Measurements from ENCODE around the gene PPP1R12B. TPM values are rescaled to one million over a fixed set of nuclear protein-coding genes. Genes with fewer than 3 reads are reported as not detected.
A peak's percentile ranks its signal among the peaks of the same experiment; 100 is the strongest.
"Not testable (repeated sequence)": the region's sequence is repeated elsewhere in the genome, so short reads cannot be mapped to it uniquely, and the experiment has no call there.

Gene PPP1R12B
- total RNA-seq, 2 experiments from 2014 or later: 21.9 to 24.2 TPM

DNA sequence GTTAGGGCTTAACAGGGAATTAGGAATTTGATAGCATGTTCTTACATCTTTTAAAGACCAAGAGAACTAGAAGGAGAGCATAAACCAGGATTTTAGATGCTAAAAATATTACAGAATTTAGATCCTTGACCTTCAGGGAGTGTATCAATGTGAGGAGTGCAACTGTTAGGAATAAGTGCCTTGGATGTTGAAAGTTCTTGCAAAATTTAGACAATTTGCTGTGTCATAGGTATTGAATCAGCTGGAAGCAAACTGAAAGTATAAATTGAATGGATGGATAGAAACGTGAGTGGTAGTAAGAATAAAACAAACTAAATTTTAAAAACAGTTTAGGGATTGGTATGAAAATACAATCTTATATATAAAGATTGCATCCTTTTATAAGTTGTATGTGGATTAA, 27.7 kb downstream of the PPP1R12B start:
- no peak for DNase-seq
- H3K27me3 Mint-ChIP-seq (ENCODE audit: low read depth): no peaks in the 10 kb centered on the region
- H3K9me3 Mint-ChIP-seq (ENCODE audit: insufficient read depth): no peaks in the 10 kb centered on the region
- H3K4me3 Mint-ChIP-seq: no peak overlapping the region
- no peak for ATAC-seq
- H3K4me1 Mint-ChIP-seq (ENCODE audit: low read depth): peaks cover 13% of the 10 kb centered on the region
- H3K27ac Mint-ChIP-seq: no peak overlapping the region
- ChIA-PET CTCF (no interaction called here), POLR2A (no interaction called here)
- H3K36me3 Mint-ChIP-seq (ENCODE audit: low read depth): no peaks in the 10 kb centered on the region

DNA sequence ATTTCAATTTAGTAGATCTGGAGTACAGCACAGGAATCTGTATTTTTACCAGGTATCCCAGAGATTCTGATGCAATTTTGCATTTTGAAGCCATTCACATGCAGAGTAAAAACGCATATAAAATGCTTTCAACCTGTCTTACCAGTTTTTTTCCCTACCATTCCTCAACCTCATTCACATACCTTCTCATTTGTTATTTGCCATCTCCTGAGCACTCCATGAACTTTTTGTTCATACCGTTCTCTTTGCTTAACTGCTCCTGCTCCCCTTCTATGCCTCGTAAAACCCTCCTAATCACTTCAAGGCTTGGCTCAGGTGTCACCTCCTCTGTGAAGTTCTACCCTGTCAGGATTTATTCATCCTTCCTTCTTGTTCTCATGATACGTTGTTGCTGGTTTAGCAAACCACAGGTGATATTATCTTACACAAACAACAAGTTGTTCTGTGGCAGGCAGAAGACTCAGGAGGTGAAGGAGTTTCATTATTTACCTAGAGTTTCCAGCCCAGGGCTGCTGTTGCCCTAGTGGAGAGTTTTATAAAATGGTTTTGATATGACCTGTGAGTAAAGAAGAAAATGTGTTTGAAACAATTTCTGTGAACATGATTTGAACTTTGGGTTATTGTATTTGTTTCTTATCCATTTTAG, 31.5 kb downstream of the PPP1R12B start:
- POLR2A ChIA-PET; H3K4me3 Mint-ChIP-seq; H3K9me3 Mint-ChIP-seq (ENCODE audit: insufficient read depth); H3K27me3 Mint-ChIP-seq (ENCODE audit: low read depth); H3K27ac Mint-ChIP-seq; H3K36me3 Mint-ChIP-seq (ENCODE audit: low read depth); CTCF ChIA-PET: not testable (repeated sequence)
- peak; percentile 88 for ATAC-seq
- peaks cover 13% of the 10 kb centered on the region for H3K4me1 Mint-ChIP-seq (ENCODE audit: low read depth)
- peak; percentile 24 for DNase-seq

DNA sequence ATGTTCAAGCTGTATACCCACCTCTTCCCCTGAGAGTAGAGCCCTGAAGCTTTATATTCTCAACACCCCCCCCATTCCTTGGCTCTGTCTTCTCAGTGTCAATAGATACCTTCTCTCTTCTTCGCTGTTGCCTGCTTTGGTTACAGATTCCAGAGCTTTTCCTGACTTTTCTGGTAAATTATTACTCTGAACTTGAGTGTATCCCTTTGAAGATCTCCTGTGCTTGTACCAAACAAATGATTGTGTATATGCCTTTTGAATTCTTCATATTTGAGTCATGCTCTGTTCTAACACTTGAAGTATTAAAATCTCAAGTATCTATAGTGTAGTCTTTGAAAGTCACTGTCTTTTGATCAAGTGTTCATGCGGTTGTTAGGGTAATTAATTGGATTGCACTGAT, 32.0 kb downstream of the PPP1R12B start:
- POLR2A ChIA-PET; H3K36me3 Mint-ChIP-seq (ENCODE audit: low read depth); H3K9me3 Mint-ChIP-seq (ENCODE audit: insufficient read depth); H3K4me3 Mint-ChIP-seq; CTCF ChIA-PET; DNase-seq; H3K27ac Mint-ChIP-seq; H3K27me3 Mint-ChIP-seq (ENCODE audit: low read depth): not testable (repeated sequence)
- H3K4me1 Mint-ChIP-seq (ENCODE audit: low read depth): peaks cover 13% of the 10 kb centered on the region
- peak; percentile 23 for ATAC-seq

DNA sequence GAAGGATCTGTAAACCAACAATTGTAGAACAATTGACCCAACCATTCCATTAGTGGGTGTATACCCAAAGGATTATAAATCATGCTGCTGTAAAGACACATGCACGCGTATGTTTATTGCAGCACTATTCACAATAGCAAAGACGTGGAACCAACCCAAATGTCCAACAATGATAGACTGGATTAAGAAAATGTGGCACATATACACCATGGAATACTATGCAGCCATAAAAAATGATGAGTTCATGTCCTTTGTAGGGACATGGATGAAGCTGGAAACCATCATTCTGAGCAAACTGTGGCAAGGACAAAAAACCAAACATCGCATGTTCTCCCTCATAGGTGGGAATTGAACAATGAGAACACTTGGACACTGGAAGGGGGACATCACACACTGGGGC, 33.4 kb downstream of the PPP1R12B start:
- POLR2A ChIA-PET; ATAC-seq; H3K27me3 Mint-ChIP-seq (ENCODE audit: low read depth); CTCF ChIA-PET; DNase-seq; H3K4me3 Mint-ChIP-seq; H3K36me3 Mint-ChIP-seq (ENCODE audit: low read depth); H3K9me3 Mint-ChIP-seq (ENCODE audit: insufficient read depth); H3K27ac Mint-ChIP-seq: not testable (repeated sequence)
- H3K4me1 Mint-ChIP-seq (ENCODE audit: low read depth): peaks cover 13% of the 10 kb centered on the region

DNA sequence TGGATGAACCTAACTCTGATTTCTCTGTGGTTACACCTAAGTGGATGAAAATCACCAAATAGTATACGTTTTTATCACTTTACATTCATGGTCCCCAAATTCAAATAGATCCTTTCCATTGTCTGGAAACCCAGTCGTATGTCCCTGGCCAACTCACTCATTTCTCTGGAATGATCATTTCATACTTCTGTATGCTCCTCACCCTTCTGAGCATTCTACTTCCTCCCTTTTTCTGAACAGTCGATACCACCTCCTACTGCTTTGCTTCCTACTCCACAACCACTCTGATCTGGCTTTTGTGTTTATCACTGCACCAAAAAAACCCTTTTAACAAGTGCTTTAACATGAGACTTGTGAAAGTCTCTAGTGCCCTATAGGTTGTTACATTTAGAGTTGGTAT, 47.3 kb downstream of the PPP1R12B start:
- POLR2A ChIA-PET; H3K4me3 Mint-ChIP-seq; ATAC-seq; H3K36me3 Mint-ChIP-seq (ENCODE audit: low read depth); CTCF ChIA-PET; H3K27ac Mint-ChIP-seq; H3K27me3 Mint-ChIP-seq (ENCODE audit: low read depth); H3K9me3 Mint-ChIP-seq (ENCODE audit: insufficient read depth); DNase-seq; H3K4me1 Mint-ChIP-seq (ENCODE audit: low read depth): not testable (repeated sequence)

DNA sequence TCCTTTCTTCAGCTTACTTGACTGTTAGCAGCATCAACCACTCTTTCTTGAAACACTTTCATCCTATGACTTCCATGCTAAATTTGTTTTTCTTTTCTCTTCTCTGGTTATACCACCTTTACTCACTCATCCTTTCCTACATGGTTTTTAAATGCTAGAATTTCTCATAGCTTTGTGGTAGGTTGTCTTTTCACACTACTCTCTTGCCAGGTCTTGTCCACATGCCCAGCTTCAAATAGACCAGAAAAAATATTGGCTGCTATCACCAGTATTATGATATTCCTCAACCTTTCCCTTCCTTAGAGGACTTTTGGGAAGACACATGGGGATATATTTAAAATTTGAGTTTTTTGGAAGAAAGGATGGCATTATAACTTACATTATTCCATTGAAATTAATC, 48.8 kb downstream of the PPP1R12B start:
- H3K9me3 Mint-ChIP-seq (ENCODE audit: insufficient read depth): no peaks in the 10 kb centered on the region
- DNase-seq (no peak), ATAC-seq (no peak)
- POLR2A ChIA-PET: no interaction called here
- H3K27ac Mint-ChIP-seq: no peak overlapping the region
- no peaks in the 10 kb centered on the region for H3K4me1 Mint-ChIP-seq (ENCODE audit: low read depth)
- H3K36me3 Mint-ChIP-seq (ENCODE audit: low read depth): no peaks in the 10 kb centered on the region
- H3K4me3 Mint-ChIP-seq: no peak overlapping the region
- H3K27me3 Mint-ChIP-seq (ENCODE audit: low read depth): no peaks in the 10 kb centered on the region
- CTCF ChIA-PET: interaction anchor here (1.6 kb wide), 1 partner anchor 21 kb away, joined by 3 read pairs; no protein-coding TSS in a partner anchor

DNA sequence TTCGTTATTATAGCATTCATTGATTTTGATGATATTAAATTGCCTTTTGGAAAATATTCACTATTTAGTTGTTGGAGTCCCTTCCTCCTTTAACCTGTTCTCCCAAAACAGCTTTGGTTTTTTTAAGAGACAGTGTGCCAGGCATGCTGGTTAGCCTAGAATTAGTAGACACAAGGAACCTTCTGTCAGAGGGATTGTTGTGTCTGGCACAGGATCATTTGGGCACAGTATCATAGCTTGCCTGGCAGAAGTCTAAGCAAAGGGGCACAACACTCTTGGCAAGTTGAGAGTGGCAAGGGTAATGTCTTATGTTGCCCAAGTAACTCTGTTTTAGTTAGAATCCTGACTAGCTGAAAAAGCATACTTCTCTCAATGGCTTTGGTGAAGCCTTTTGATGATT, 49.9 kb downstream of the PPP1R12B start:
- not testable (repeated sequence) for H3K27ac Mint-ChIP-seq; H3K4me3 Mint-ChIP-seq; ATAC-seq; H3K36me3 Mint-ChIP-seq (ENCODE audit: low read depth); H3K27me3 Mint-ChIP-seq (ENCODE audit: low read depth); DNase-seq; H3K4me1 Mint-ChIP-seq (ENCODE audit: low read depth); H3K9me3 Mint-ChIP-seq (ENCODE audit: insufficient read depth)
- ChIA-PET POLR2A (interaction anchor here (0.6 kb wide), 1 partner anchor 118 kb away, joined by 3 read pairs; no protein-coding TSS in a partner anchor), CTCF (interaction anchor here (1.6 kb wide), 1 partner anchor 20 kb away, joined by 3 read pairs; no protein-coding TSS in a partner anchor)

DNA sequence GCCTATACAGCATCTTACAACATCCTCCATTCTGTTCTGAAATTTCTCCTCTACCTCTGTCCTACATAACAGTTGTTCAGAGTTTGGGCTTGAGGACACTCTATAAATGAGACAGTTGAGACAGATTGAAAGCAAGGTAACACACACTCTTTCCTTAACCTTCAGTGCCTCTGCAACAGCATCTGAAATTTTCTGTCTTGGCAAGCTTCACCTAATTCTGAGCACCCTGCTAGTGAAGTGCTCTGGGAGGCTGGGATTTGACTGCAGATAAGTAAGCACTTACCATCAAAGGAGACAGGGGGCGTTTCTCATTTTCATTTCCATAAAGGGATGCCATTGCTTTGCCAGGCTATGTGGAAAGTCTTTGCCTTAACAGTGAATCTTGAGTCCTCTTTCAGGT, 53.3 kb downstream of the PPP1R12B start:
- H3K4me3 Mint-ChIP-seq; ATAC-seq; CTCF ChIA-PET; H3K36me3 Mint-ChIP-seq (ENCODE audit: low read depth); H3K9me3 Mint-ChIP-seq (ENCODE audit: insufficient read depth); DNase-seq; H3K27me3 Mint-ChIP-seq (ENCODE audit: low read depth); H3K4me1 Mint-ChIP-seq (ENCODE audit: low read depth); H3K27ac Mint-ChIP-seq; POLR2A ChIA-PET: not testable (repeated sequence)

DNA sequence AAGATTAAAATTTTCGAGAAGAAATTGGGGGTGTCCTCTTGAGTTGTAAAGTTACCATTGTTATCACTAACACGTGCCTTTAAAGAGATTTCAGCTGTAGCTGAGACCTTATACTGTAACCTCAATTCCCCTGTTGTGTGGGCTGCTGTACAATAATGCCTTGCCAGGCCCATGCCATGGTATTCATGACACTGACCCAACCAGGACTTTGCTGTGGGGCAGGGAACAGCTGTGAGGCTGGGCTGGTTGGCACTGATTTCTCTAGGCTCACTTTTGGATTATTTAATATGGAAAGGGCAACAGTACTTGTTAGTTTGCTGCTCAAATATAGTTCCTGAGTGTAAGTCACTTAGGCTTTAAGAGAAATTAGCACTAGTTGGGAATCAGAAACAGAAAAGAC, 54.9 kb downstream of the PPP1R12B start:
- H3K4me1 Mint-ChIP-seq (ENCODE audit: low read depth); H3K36me3 Mint-ChIP-seq (ENCODE audit: low read depth); ATAC-seq; POLR2A ChIA-PET; H3K27me3 Mint-ChIP-seq (ENCODE audit: low read depth); DNase-seq; H3K27ac Mint-ChIP-seq; H3K9me3 Mint-ChIP-seq (ENCODE audit: insufficient read depth); H3K4me3 Mint-ChIP-seq; CTCF ChIA-PET: not testable (repeated sequence)

DNA sequence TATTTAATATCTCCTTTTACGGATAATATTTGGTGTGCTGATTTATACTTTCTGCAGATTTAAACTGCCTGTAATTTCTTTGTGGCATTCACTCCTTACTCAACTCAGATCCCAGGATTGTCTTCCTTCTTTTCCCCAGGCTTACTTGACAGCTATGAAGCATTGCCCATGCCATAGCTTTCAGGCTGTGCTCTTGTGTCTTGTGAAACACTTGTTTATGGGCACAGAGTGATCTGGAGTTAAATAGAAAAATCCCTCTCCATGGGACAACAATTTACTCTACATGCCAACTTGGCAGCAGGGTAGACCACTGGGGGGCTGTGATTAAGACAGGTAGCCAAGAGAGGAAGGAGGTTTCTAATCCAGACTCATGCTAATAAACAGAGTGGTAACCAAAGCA, 57.4 kb downstream of the PPP1R12B start:
- Mint-ChIP-seq H3K4me1 (ENCODE audit: low read depth) (no peaks in the 10 kb centered on the region), H3K9me3 (ENCODE audit: insufficient read depth) (no peaks in the 10 kb centered on the region), H3K4me3 (no peak overlapping the region), H3K27ac (no peak overlapping the region), H3K36me3 (ENCODE audit: low read depth) (no peaks in the 10 kb centered on the region), H3K27me3 (ENCODE audit: low read depth) (no peaks in the 10 kb centered on the region)
- DNase-seq (no peak), ATAC-seq (no peak)
- POLR2A ChIA-PET: no interaction called here
- CTCF ChIA-PET: no interaction called here

DNA sequence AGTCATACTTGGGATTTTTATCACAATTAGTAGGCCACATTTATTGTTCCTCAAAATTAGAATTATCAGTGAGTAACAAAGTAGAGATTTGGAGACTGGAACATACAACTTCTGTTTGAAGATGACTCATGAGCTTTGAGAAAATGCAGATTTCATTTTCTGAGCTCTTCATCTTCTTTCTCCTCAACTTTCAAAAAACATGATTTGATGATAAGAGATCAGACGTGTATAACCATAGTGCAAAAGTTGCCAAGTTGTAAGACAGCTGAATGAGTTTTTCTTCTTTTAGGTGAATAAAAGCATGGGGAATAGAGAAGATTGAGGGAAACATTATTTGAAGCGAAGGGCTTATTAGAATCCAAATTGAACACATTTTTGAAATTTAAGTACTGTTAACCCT, 58.4 kb downstream of the PPP1R12B start:
- H3K27ac Mint-ChIP-seq; H3K4me1 Mint-ChIP-seq (ENCODE audit: low read depth); POLR2A ChIA-PET; CTCF ChIA-PET; H3K4me3 Mint-ChIP-seq; H3K9me3 Mint-ChIP-seq (ENCODE audit: insufficient read depth); H3K36me3 Mint-ChIP-seq (ENCODE audit: low read depth); H3K27me3 Mint-ChIP-seq (ENCODE audit: low read depth); DNase-seq; ATAC-seq: not testable (repeated sequence)

DNA sequence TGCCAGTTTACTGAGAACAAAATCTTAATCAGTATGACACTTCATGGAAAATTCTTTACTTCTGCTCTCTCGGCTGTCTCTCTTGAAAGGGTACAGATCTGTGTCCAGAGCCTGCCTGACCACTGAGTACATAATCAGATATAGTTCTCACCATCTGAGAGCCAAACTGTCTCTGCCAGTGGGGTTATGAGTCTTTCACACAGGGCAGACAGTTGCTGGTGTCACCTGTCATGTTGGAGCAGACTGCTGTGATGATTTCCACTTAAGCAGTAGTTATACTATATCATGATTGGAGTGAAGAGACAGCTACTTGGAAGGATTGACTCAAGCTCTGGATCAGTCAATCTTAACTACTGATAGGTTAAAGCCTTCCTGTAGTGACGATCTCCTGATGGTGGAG, 58.9 kb downstream of the PPP1R12B start:
- H3K27me3 Mint-ChIP-seq (ENCODE audit: low read depth); H3K4me3 Mint-ChIP-seq; DNase-seq; ATAC-seq; H3K9me3 Mint-ChIP-seq (ENCODE audit: insufficient read depth); POLR2A ChIA-PET; H3K4me1 Mint-ChIP-seq (ENCODE audit: low read depth); H3K27ac Mint-ChIP-seq; H3K36me3 Mint-ChIP-seq (ENCODE audit: low read depth); CTCF ChIA-PET: not testable (repeated sequence)

DNA sequence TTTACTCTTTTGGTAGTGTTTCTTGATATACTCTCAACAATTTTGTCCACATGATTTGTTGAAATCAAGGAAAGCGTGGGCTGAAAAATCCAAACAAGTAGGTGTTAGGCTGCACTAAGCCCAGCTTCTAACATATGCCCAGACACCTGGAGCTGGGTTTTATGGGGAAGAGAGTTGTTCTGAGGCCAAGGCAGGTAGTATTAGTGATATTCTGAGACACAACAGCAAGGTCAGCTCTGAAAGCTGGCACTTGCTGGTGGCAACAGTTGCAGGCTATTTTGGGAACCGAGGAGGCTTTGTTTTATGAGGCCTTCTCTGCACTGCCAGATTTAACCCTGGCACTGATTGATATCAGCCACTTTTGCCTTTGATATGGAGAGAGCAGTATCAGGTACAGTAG, 61.8 kb downstream of the PPP1R12B start:
- H3K4me1 Mint-ChIP-seq (ENCODE audit: low read depth); H3K4me3 Mint-ChIP-seq; H3K27ac Mint-ChIP-seq; ATAC-seq; H3K9me3 Mint-ChIP-seq (ENCODE audit: insufficient read depth); H3K36me3 Mint-ChIP-seq (ENCODE audit: low read depth); POLR2A ChIA-PET; H3K27me3 Mint-ChIP-seq (ENCODE audit: low read depth); DNase-seq: not testable (repeated sequence)
- CTCF ChIA-PET: interaction anchor here (1.2 kb wide), 1 partner anchor 38 kb away, joined by 3 read pairs; no protein-coding TSS in a partner anchor

All from activated CD8-positive, alpha-beta T cell treated with anti-CD3 and anti-CD28 coated beads, Interleukin-2, amount 10 ng/mL, durations not matched to agents 7 days and 5 days (primary cell).